CD8-positive, alpha-beta memory T cell (primary cell): ENCODE data around the gene TXNIP. TPM values are rescaled to one million over a fixed set of nuclear protein-coding genes. Genes with fewer than 3 reads are reported as not detected.
A peak's percentile ranks its signal among the peaks of the same experiment; 100 is the strongest.

Experiments
- CTCF ChIA-PET: fragments of 350-600 bp; sonication (Branson Sonifier 250); formaldehyde crosslinking; loops from one replicate; lab custom pipeline; 2021; ENCODE audit warnings: antibody characterized with exemption; lab: Charles Lee
- POLR2A ChIA-PET: fragments of 350-600 bp; sonication (Branson Sonifier 250); formaldehyde crosslinking; loops from one replicate; lab custom pipeline; 2021; ENCODE audit warnings: antibody characterized with exemption; lab: Charles Lee
- DNase-seq, 5 donors: peaks; one replicate each; pipeline versions ENCODE4 v3.0.0 to v3.0.0-alpha.2; 2020 to 2022; ENCODE audit warnings: mixed read lengths in 1 of 5
- H3K27ac ChIP-seq: one replicate; pipeline ENCODE4 v1.7.0; 2013; ENCODE audit warnings: low read depth, mild to moderate bottlenecking, low read length, moderate library complexity
- H3K27me3 ChIP-seq: 2 replicates; pipeline ENCODE4 v1.7.0; 2013; ENCODE audit warnings: low read length, mild to moderate bottlenecking; ENCODE audit not compliant: insufficient read depth, poor library complexity, severe bottlenecking
- H3K36me3 ChIP-seq: 2 replicates; pipeline ENCODE4 v1.7.0; 2013; ENCODE audit warnings: mild to moderate bottlenecking, low read length, moderate library complexity; ENCODE audit not compliant: insufficient read depth
- H3K4me1 ChIP-seq: 2 replicates; pipeline ENCODE4 v1.7.0; 2013; ENCODE audit warnings: mild to moderate bottlenecking, low read length, moderate library complexity; ENCODE audit not compliant: insufficient read depth
- H3K4me3 ChIP-seq: 2 replicates; pipeline ENCODE4 v1.7.0; 2013; ENCODE audit warnings: mild to moderate bottlenecking, low read length
- H3K9me3 ChIP-seq: 2 replicates; pipeline ENCODE4 v1.7.0; 2013; ENCODE audit warnings: mild to moderate bottlenecking, low read length
- H3K27ac Mint-ChIP-seq, 8 donors: one replicate each; pipeline ENCODE4 v1.8.0; 2020 to 2021; ENCODE audit warnings: mixed read lengths in 8 of 8, mild to moderate bottlenecking in 6 of 8, inconsistent platforms in 3 of 8, moderate library complexity in 3 of 8
- H3K27me3 Mint-ChIP-seq, 2 donors: one replicate each; pipeline ENCODE4 v1.8.0; 2020 to 2021; ENCODE audit warnings: mixed read lengths in 2 of 2, mild to moderate bottlenecking in 1 of 2, moderate library complexity in 1 of 2
- H3K36me3 Mint-ChIP-seq, 3 donors: one replicate each; pipeline ENCODE4 v1.8.0; 2020 to 2021; ENCODE audit warnings: mixed read lengths in 3 of 3, inconsistent platforms in 1 of 3, mild to moderate bottlenecking in 1 of 3
- H3K4me1 Mint-ChIP-seq, 3 donors: one replicate each; pipeline ENCODE4 v1.8.0; 2020 to 2021; ENCODE audit warnings: mixed read lengths in 3 of 3, inconsistent platforms in 1 of 3, mild to moderate bottlenecking in 1 of 3
- H3K4me3 Mint-ChIP-seq, 7 donors: one replicate each; pipeline ENCODE4 v1.8.0; 2020 to 2021; ENCODE audit warnings: mixed read lengths in 7 of 7, mild to moderate bottlenecking in 6 of 7, moderate library complexity in 4 of 7, inconsistent platforms in 2 of 7
- H3K9me3 Mint-ChIP-seq, 5 donors: one replicate each; pipeline ENCODE4 v1.8.0; 2020 to 2022; ENCODE audit warnings: mixed read lengths in 5 of 5, mild to moderate bottlenecking in 3 of 5, moderate library complexity in 2 of 5, inconsistent platforms in 1 of 5
- polyA plus RNA-seq: library from polyadenylated mRNA; unstranded; fragments of 300-500 nt; fragmentation: Illumina TruSeq; gene quantifications from one replicate; pipeline ENCODE4 v1.2.3, GENCODE V29; 2021
- total RNA-seq, 2 experiments: library from RNA; stranded (reverse); gene quantifications; one replicate each; pipeline ENCODE4 v1.2.3, GENCODE V29; 2021

Gene TXNIP
- total and polyA plus RNA-seq, 3 experiments from 2014 or later, result 167 to 4,579 (median 170) TPM

DNA sequence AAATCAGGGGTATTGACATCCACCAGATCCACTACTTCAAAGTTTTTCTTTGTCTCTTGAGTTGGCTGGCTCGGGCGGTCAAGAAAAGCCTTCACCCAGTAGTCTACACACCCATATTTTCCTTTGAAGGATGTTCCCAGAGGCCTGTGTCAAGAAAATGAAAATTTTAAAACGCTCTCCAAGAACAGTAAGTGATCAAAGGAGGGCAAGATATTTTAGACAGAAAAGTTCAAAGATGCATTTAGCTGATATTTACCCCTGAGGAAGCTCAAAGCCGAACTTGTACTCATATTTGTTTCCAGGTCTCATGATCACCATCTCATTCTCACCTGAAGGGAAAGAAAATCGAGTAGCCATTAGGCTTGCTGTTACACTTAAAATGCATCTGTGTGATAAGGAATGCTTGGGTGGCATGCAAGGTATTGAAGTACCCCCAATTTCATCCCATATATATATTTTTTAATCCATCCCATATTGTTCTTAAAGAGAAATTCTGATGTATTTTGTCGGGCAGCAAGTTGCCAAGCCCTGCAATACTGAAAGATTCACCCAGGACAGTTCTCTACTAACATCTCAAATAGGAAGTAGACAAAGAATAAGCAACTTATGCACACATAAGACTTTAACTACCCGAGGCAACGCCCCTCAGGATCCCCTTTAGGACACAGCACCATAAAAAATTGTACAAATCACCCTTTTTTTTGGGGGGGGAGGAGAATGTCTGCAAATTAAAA, 1.1 kb downstream of the TXNIP start:
- Histone ChIP-seq H3K27me3 (no peaks in the 10 kb centered on the region), H3K9me3 (no peaks in the 10 kb centered on the region), H3K4me3 (peak overlapping the region; percentile 99), H3K4me1 (peaks cover 50% of the 10 kb centered on the region), H3K36me3 (peaks cover 44% of the 10 kb centered on the region), H3K27ac (peak overlapping the region; percentile 92)
- peak overlapping the region; percentile 85 to 98 (median 98) for H3K27ac Mint-ChIP-seq
- ChIA-PET CTCF (interaction anchor here (0.6 to 26.4 kb wide), 3 partner anchors 12 to 146 kb away, joined by 3 to 475 read pairs (median 19); no protein-coding TSS in a partner anchor), POLR2A (interaction anchor here (1.1 to 11.4 kb wide), 6 partner anchors 10 to 68 kb away, joined by 4 to 229 read pairs (median 16); partner anchors contain the start of gene RBM8A)
- H3K4me1 Mint-ChIP-seq, result peaks cover 59 to 72% (median 70%) of the 10 kb centered on the region in 3 donors
- peaks cover 39 to 58% (median 50%) of the 10 kb centered on the region in 3 donors for H3K36me3 Mint-ChIP-seq
- DNase-seq, result no peak
- H3K9me3 Mint-ChIP-seq, result peaks cover 0 to 5% (median 0%) of the 10 kb centered on the region in 5 donors
- peaks cover 0 to 3% of the 10 kb centered on the region in 2 donors for H3K27me3 Mint-ChIP-seq
- H3K4me3 Mint-ChIP-seq, result peak overlapping the region; percentile 94 to 99 (median 99)

- Mint-ChIP-seq H3K9me3 (peaks cover 0 to 5% (median 0%) of the 10 kb centered on the region in 5 donors), H3K4me3 (peak overlapping the region; percentile 94 to 99 (median 99)), H3K27me3 (no peaks in the 10 kb centered on the region), H3K27ac (peak overlapping the region; percentile 85 to 98 (median 98)), H3K4me1 (peaks cover 55 to 68% (median 68%) of the 10 kb centered on the region in 3 donors), H3K36me3 (peaks cover 39 to 58% (median 50%) of the 10 kb centered on the region in 3 donors)
- POLR2A ChIA-PET, result interaction anchor here (0.5 to 11.4 kb wide), 7 partner anchors 9 to 167 kb away, joined by 3 to 229 read pairs (median 10); partner anchors contain the start of gene RBM8A
- H3K27me3 ChIP-seq, result no peaks in the 10 kb centered on the region
- H3K27ac ChIP-seq, result peak overlapping the region; percentile 92
- CTCF ChIA-PET, result interaction anchor here (1.0 to 26.4 kb wide), 5 partner anchors 8 to 149 kb away, joined by 3 to 475 read pairs (median 4); partner anchors contain the start of gene NUDT17
- H3K4me1 ChIP-seq, result peaks cover 47% of the 10 kb centered on the region
- H3K9me3 ChIP-seq, result no peaks in the 10 kb centered on the region
- peak overlapping the region; percentile 99 for H3K4me3 ChIP-seq
- H3K36me3 ChIP-seq, result peaks cover 44% of the 10 kb centered on the region
- DNase-seq, result peak in 1 of 5 donors; percentile 56
Measured at GRCh38 chr1:145994391-145995120, 1.8 kb downstream of the TXNIP start.

DNA sequence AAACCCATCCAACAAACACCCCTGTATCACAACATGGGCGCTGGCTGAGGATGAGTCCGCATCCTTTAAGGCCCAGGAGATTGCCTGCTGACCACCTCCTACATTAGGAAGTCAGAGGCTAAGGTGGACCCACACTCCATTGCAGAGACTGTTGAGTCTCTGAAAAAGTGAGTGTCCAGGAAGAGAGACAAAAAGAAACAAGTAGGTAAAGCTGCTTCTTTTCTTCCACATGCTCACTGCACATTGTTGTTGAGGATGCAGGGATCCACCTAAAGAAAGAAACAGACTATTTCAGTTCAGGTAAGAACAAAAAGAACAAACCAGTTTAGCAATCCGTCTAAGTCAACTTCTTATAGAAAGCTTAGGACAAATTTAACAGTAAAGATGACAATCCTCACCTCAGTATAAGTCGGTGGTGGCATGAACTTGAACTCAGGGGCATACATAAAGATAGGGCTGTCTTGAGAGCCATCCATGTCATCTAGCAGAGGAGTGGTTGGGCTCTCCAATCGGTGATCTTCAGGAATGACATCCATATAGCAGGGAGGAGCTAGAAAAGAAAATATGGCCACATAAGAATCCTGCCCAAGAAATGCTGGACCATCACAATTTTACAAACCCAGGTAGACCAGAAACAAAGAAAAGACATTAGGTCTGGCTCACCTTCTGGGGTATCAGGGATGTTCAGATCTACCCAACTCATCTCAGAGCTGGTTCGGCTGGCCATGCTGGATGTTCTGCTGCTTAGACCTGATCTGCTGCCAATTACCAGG, 2.6 kb downstream of the TXNIP start:
- Histone ChIP-seq H3K36me3 (peaks cover 44% of the 10 kb centered on the region), H3K27ac (peak overlapping the region; percentile 92), H3K9me3 (no peaks in the 10 kb centered on the region), H3K4me1 (peaks cover 42% of the 10 kb centered on the region), H3K4me3 (peak overlapping the region; percentile 99), H3K27me3 (no peaks in the 10 kb centered on the region)
- H3K36me3 Mint-ChIP-seq, result peaks cover 39 to 58% (median 50%) of the 10 kb centered on the region in 3 donors
- H3K27me3 Mint-ChIP-seq, result no peaks in the 10 kb centered on the region
- peaks cover 0 to 5% (median 0%) of the 10 kb centered on the region in 5 donors for H3K9me3 Mint-ChIP-seq
- peak overlapping the region; percentile 85 to 98 (median 98) for H3K27ac Mint-ChIP-seq
- H3K4me3 Mint-ChIP-seq, result peak overlapping the region; percentile 94 to 99 (median 99)
- ChIA-PET POLR2A (interaction anchor here (0.5 to 11.4 kb wide), 6 partner anchors 9 to 166 kb away, joined by 3 to 229 read pairs (median 6); partner anchors contain the start of genes ANKRD34A and POLR3GL), CTCF (interaction anchor here (0.9 to 26.4 kb wide), 8 partner anchors 9 to 148 kb away, joined by 3 to 475 read pairs (median 4); partner anchors contain the start of genes LIX1L and NUDT17)
- peaks cover 49 to 64% (median 63%) of the 10 kb centered on the region in 3 donors for H3K4me1 Mint-ChIP-seq
- DNase-seq, result no peak

DNA sequence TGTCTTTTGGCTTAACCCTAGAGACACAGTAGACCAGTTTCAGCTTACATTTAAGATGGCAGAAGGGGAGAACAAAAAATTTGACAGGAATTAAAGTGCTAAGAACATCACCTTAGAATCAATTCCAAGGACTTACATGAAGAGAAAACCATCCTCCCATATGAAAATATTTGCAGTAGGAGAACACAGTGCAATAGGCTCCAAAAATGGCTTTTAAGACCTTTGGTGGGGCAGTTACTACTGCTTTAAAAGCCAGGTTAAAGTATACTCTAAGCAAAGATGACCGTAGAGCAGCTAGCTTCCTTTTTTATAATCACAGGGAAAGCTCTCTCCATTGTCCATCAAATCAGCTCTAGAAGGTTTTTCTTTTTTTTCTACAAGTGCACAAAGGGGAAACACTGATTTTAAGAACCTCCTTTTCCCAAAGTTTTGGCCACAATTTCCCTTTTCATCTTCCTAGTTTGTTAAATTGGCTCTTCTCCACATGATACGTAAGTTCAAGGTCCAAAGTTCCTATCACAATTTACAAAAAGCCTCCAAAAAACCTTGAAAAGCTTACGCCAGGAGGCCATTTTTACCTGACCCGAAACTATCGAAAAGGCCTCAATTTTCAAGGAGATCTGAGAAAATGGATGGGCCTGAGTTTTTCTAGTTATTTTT, 3.3 kb downstream of the TXNIP start:
- Mint-ChIP-seq H3K27ac (peak overlapping the region; percentile 86 to 98 (median 98)), H3K9me3 (peaks cover 0 to 5% (median 0%) of the 10 kb centered on the region in 5 donors), H3K27me3 (no peaks in the 10 kb centered on the region), H3K36me3 (peaks cover 39 to 58% (median 50%) of the 10 kb centered on the region in 3 donors), H3K4me1 (peaks cover 47 to 64% (median 63%) of the 10 kb centered on the region in 3 donors), H3K4me3 (peak overlapping the region; percentile 94 to 99 (median 99))
- Histone ChIP-seq H3K27me3 (no peaks in the 10 kb centered on the region), H3K9me3 (no peaks in the 10 kb centered on the region), H3K4me1 (peaks cover 42% of the 10 kb centered on the region), H3K36me3 (peaks cover 44% of the 10 kb centered on the region), H3K4me3 (peak overlapping the region; percentile 99), H3K27ac (peak overlapping the region; percentile 92)
- CTCF ChIA-PET, result interaction anchor here (0.9 to 26.4 kb wide), 8 partner anchors 9 to 148 kb away, joined by 3 to 475 read pairs (median 4); partner anchors contain the start of genes LIX1L and NUDT17
- POLR2A ChIA-PET, result interaction anchor here (1.2 to 11.4 kb wide), 4 partner anchors 9 to 29 kb away, joined by 5 to 229 read pairs (median 8); partner anchors contain the start of genes ANKRD34A and POLR3GL
- no peak for DNase-seq

- H3K27me3 ChIP-seq, result no peaks in the 10 kb centered on the region
- peaks cover 43% of the 10 kb centered on the region for H3K4me1 ChIP-seq
- H3K27ac Mint-ChIP-seq, result peak overlapping the region; percentile 69 to 98 (median 86)
- no peak for DNase-seq
- H3K36me3 ChIP-seq, result peaks cover 44% of the 10 kb centered on the region
- H3K9me3 ChIP-seq, result no peaks in the 10 kb centered on the region
- peak overlapping the region; percentile 94 to 99 (median 99) for H3K4me3 Mint-ChIP-seq
- peaks cover 47 to 64% (median 63%) of the 10 kb centered on the region in 3 donors for H3K4me1 Mint-ChIP-seq
- peak overlapping the region; percentile 99 for H3K4me3 ChIP-seq
- POLR2A ChIA-PET, result interaction anchor here (1.2 to 11.4 kb wide), 3 partner anchors 13 to 28 kb away, joined by 5 to 229 read pairs (median 5); partner anchors contain the start of genes ANKRD34A and POLR3GL
- H3K27ac ChIP-seq, result peak overlapping the region; percentile 92
- H3K9me3 Mint-ChIP-seq, result peaks cover 0 to 5% (median 0%) of the 10 kb centered on the region in 5 donors
- H3K27me3 Mint-ChIP-seq, result no peaks in the 10 kb centered on the region
- CTCF ChIA-PET, result interaction anchor here (1.0 to 26.4 kb wide), 6 partner anchors 10 to 147 kb away, joined by 3 to 475 read pairs (median 6); partner anchors contain the start of gene NUDT17
- H3K36me3 Mint-ChIP-seq, result peaks cover 39 to 58% (median 50%) of the 10 kb centered on the region in 3 donors
Measured at GRCh38 chr1:145992502-145992936, 3.9 kb downstream of the TXNIP start.

DNA sequence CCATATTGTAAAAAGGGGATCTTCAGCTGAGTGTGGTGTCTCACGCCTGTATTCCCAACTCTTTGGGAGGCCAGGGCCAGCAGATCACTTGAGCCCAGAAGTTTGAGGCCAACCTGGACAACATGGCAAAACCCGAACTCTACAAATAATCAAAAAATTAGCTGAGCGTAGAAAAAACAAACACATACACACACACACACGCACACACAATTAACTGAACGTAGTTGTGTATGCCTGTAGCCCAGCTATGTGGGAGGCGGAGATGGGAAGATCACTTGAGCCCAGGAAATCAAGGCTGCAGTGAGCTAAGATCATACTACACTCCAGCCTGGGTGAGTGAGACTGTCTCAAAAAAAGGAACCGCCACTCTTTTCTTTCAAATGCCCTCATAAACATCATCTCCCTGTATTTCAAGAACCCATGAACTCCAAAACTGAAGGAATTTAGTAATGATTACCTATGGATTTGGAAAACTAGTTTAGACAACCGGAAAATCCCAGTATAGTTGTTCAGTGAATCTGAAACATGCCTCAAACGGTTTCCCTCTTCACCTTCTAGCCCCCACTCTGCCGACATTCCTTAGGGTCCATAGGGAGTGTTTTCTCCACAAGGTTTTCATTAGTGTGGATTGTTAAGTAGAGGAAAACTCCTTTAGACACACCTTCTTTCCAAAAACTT, 4.5 kb downstream of the TXNIP start:
- peak overlapping the region; percentile 61 to 98 (median 79) for H3K27ac Mint-ChIP-seq
- Histone ChIP-seq H3K27me3 (no peaks in the 10 kb centered on the region), H3K4me3 (peak overlapping the region; percentile 99), H3K4me1 (peaks cover 44% of the 10 kb centered on the region), H3K36me3 (peaks cover 44% of the 10 kb centered on the region), H3K27ac (peak overlapping the region; percentile 92), H3K9me3 (no peaks in the 10 kb centered on the region)
- peak overlapping the region; percentile 50 to 99 (median 95) for H3K4me3 Mint-ChIP-seq
- DNase-seq, result no peak
- CTCF ChIA-PET, result interaction anchor here (0.9 to 26.4 kb wide), 6 partner anchors 9 to 147 kb away, joined by 3 to 475 read pairs (median 4); partner anchors contain the start of genes ANKRD34A, NUDT17 and POLR3GL
- POLR2A ChIA-PET, result interaction anchor here (0.5 to 11.4 kb wide), 6 partner anchors 10 to 64 kb away, joined by 3 to 229 read pairs (median 4); partner anchors contain the start of genes ANKRD34A, POLR3GL and RBM8A
- H3K36me3 Mint-ChIP-seq, result peaks cover 39 to 53% (median 50%) of the 10 kb centered on the region in 3 donors
- no peaks in the 10 kb centered on the region for H3K27me3 Mint-ChIP-seq
- peaks cover 0 to 5% (median 0%) of the 10 kb centered on the region in 5 donors for H3K9me3 Mint-ChIP-seq
- H3K4me1 Mint-ChIP-seq, result peaks cover 46 to 63% (median 61%) of the 10 kb centered on the region in 3 donors
